CD8-positive, alpha-beta memory T cell (primary cell): ENCODE results near the gene STIM1. TPM values are rescaled to one million over a fixed set of nuclear protein-coding genes. Genes with fewer than 3 reads are reported as not detected.
A peak's percentile ranks its signal among the peaks of the same experiment; 100 is the strongest.

Experiments
- CTCF ChIA-PET: fragments of 350-600 bp; sonication (Branson Sonifier 250); formaldehyde crosslinking; loops from one replicate; lab custom pipeline; 2021; ENCODE audit warnings: antibody characterized with exemption; lab: Charles Lee
- POLR2A ChIA-PET: fragments of 350-600 bp; sonication (Branson Sonifier 250); formaldehyde crosslinking; loops from one replicate; lab custom pipeline; 2021; ENCODE audit warnings: antibody characterized with exemption; lab: Charles Lee
- DNase-seq, 5 donors: peaks; one replicate each; pipeline versions ENCODE4 v3.0.0 to v3.0.0-alpha.2; 2020 to 2022; ENCODE audit warnings: mixed read lengths in 1 of 5
- H3K27ac ChIP-seq: one replicate; pipeline ENCODE4 v1.7.0; 2013; ENCODE audit warnings: low read depth, mild to moderate bottlenecking, low read length, moderate library complexity
- H3K27me3 ChIP-seq: 2 replicates; pipeline ENCODE4 v1.7.0; 2013; ENCODE audit warnings: low read length, mild to moderate bottlenecking; ENCODE audit not compliant: insufficient read depth, poor library complexity, severe bottlenecking
- H3K36me3 ChIP-seq: 2 replicates; pipeline ENCODE4 v1.7.0; 2013; ENCODE audit warnings: mild to moderate bottlenecking, low read length, moderate library complexity; ENCODE audit not compliant: insufficient read depth
- H3K4me1 ChIP-seq: 2 replicates; pipeline ENCODE4 v1.7.0; 2013; ENCODE audit warnings: mild to moderate bottlenecking, low read length, moderate library complexity; ENCODE audit not compliant: insufficient read depth
- H3K4me3 ChIP-seq: 2 replicates; pipeline ENCODE4 v1.7.0; 2013; ENCODE audit warnings: mild to moderate bottlenecking, low read length
- H3K9me3 ChIP-seq: 2 replicates; pipeline ENCODE4 v1.7.0; 2013; ENCODE audit warnings: mild to moderate bottlenecking, low read length
- H3K27ac Mint-ChIP-seq, 8 donors: one replicate each; pipeline ENCODE4 v1.8.0; 2020 to 2021; ENCODE audit warnings: mixed read lengths in 8 of 8, mild to moderate bottlenecking in 6 of 8, inconsistent platforms in 3 of 8, moderate library complexity in 3 of 8
- H3K27me3 Mint-ChIP-seq, 2 donors: one replicate each; pipeline ENCODE4 v1.8.0; 2020 to 2021; ENCODE audit warnings: mixed read lengths in 2 of 2, mild to moderate bottlenecking in 1 of 2, moderate library complexity in 1 of 2
- H3K36me3 Mint-ChIP-seq, 3 donors: one replicate each; pipeline ENCODE4 v1.8.0; 2020 to 2021; ENCODE audit warnings: mixed read lengths in 3 of 3, inconsistent platforms in 1 of 3, mild to moderate bottlenecking in 1 of 3
- H3K4me1 Mint-ChIP-seq, 3 donors: one replicate each; pipeline ENCODE4 v1.8.0; 2020 to 2021; ENCODE audit warnings: mixed read lengths in 3 of 3, inconsistent platforms in 1 of 3, mild to moderate bottlenecking in 1 of 3
- H3K4me3 Mint-ChIP-seq, 7 donors: one replicate each; pipeline ENCODE4 v1.8.0; 2020 to 2021; ENCODE audit warnings: mixed read lengths in 7 of 7, mild to moderate bottlenecking in 6 of 7, moderate library complexity in 4 of 7, inconsistent platforms in 2 of 7
- H3K9me3 Mint-ChIP-seq, 5 donors: one replicate each; pipeline ENCODE4 v1.8.0; 2020 to 2022; ENCODE audit warnings: mixed read lengths in 5 of 5, mild to moderate bottlenecking in 3 of 5, moderate library complexity in 2 of 5, inconsistent platforms in 1 of 5
- polyA plus RNA-seq: library from polyadenylated mRNA; unstranded; fragments of 300-500 nt; fragmentation: Illumina TruSeq; gene quantifications from one replicate; pipeline ENCODE4 v1.2.3, GENCODE V29; 2021
- total RNA-seq, 2 experiments: library from RNA; stranded (reverse); gene quantifications; one replicate each; pipeline ENCODE4 v1.2.3, GENCODE V29; 2021

Gene STIM1
- total and polyA plus RNA-seq, 3 experiments from 2014 or later: 43.8 to 46.0 (median 45.6) TPM

GRCh38 chr11:4103269-4103668, 247.8 kb downstream of the STIM1 start:
- DNase-seq: no peak
- H3K27me3 ChIP-seq: no peaks in the 10 kb centered on the region
- peak overlapping the region in 2 of 8 donors; percentile 0 to 35 for H3K27ac Mint-ChIP-seq
- H3K36me3 ChIP-seq: peaks cover 9% of the 10 kb centered on the region
- H3K4me1 ChIP-seq: peaks cover 9% of the 10 kb centered on the region
- no peak overlapping the region for H3K4me3 Mint-ChIP-seq
- H3K36me3 Mint-ChIP-seq: peaks cover 0 to 60% (median 22%) of the 10 kb centered on the region in 3 donors
- no peak overlapping the region for H3K27ac ChIP-seq
- peaks cover 24 to 52% (median 42%) of the 10 kb centered on the region in 3 donors for H3K4me1 Mint-ChIP-seq
- ChIA-PET CTCF (no interaction called here), POLR2A (no interaction called here)
- no peaks in the 10 kb centered on the region for H3K9me3 Mint-ChIP-seq
- H3K9me3 ChIP-seq: no peaks in the 10 kb centered on the region
- H3K4me3 ChIP-seq: no peak overlapping the region
- H3K27me3 Mint-ChIP-seq: peaks cover 0 to 2% of the 10 kb centered on the region in 2 donors

- Histone ChIP-seq H3K36me3 (peaks cover 14% of the 10 kb centered on the region), H3K27me3 (no peaks in the 10 kb centered on the region), H3K4me3 (no peak overlapping the region), H3K9me3 (no peaks in the 10 kb centered on the region), H3K4me1 (no peaks in the 10 kb centered on the region), H3K27ac (no peak overlapping the region)
- H3K27ac Mint-ChIP-seq: no peak overlapping the region
- POLR2A ChIA-PET: interaction anchor here (0.8 kb wide), 1 partner anchor 14 kb away, joined by 3 read pairs; no protein-coding TSS in a partner anchor
- no peak overlapping the region for H3K4me3 Mint-ChIP-seq
- H3K9me3 Mint-ChIP-seq: no peaks in the 10 kb centered on the region
- DNase-seq: no peak
- peaks cover 0 to 67% (median 18%) of the 10 kb centered on the region in 3 donors for H3K36me3 Mint-ChIP-seq
- H3K4me1 Mint-ChIP-seq: peaks cover 6 to 29% (median 16%) of the 10 kb centered on the region in 3 donors
- CTCF ChIA-PET: no interaction called here
- H3K27me3 Mint-ChIP-seq: peaks cover 0 to 1% of the 10 kb centered on the region in 2 donors
Observed at GRCh38 chr11:4105916-4106315, 250.5 kb downstream of the STIM1 start.

GRCh38 chr11:4111834-4112233, 256.4 kb downstream of the STIM1 start:
- Mint-ChIP-seq H3K27ac (no peak overlapping the region), H3K36me3 (peaks cover 0 to 72% (median 16%) of the 10 kb centered on the region in 3 donors), H3K9me3 (no peaks in the 10 kb centered on the region), H3K27me3 (no peaks in the 10 kb centered on the region), H3K4me1 (peaks cover 0 to 5% (median 0%) of the 10 kb centered on the region in 3 donors), H3K4me3 (no peak overlapping the region)
- Histone ChIP-seq H3K27me3 (no peaks in the 10 kb centered on the region), H3K4me3 (no peak overlapping the region), H3K36me3 (peaks cover 29% of the 10 kb centered on the region), H3K4me1 (no peaks in the 10 kb centered on the region), H3K27ac (no peak overlapping the region), H3K9me3 (no peaks in the 10 kb centered on the region)
- CTCF ChIA-PET: no interaction called here
- POLR2A ChIA-PET: no interaction called here
- DNase-seq: no peak

GRCh38 chr11:4115128-4115527, 259.7 kb downstream of the STIM1 start:
- POLR2A ChIA-PET: interaction anchor here (0.7 kb wide), 1 partner anchor 50 kb away, joined by 3 read pairs; no protein-coding TSS in a partner anchor
- Mint-ChIP-seq H3K4me1 (peaks cover 0 to 12% (median 5%) of the 10 kb centered on the region in 3 donors), H3K27ac (no peak overlapping the region), H3K36me3 (peaks cover 2 to 77% (median 22%) of the 10 kb centered on the region in 3 donors), H3K9me3 (no peaks in the 10 kb centered on the region), H3K4me3 (no peak overlapping the region), H3K27me3 (no peaks in the 10 kb centered on the region)
- Histone ChIP-seq H3K9me3 (no peaks in the 10 kb centered on the region), H3K36me3 (peaks cover 28% of the 10 kb centered on the region), H3K27me3 (no peaks in the 10 kb centered on the region), H3K4me3 (no peak overlapping the region), H3K4me1 (no peaks in the 10 kb centered on the region), H3K27ac (no peak overlapping the region)
- CTCF ChIA-PET: no interaction called here
- no peak for DNase-seq

GRCh38 chr11:4118107-4118506, 262.6 kb downstream of the STIM1 start:
- ChIA-PET POLR2A (no interaction called here), CTCF (no interaction called here)
- no peak for DNase-seq
- Mint-ChIP-seq H3K27ac (peak overlapping the region in 4 of 8 donors; percentile 4 to 62 (median 24)), H3K27me3 (no peaks in the 10 kb centered on the region), H3K36me3 (peaks cover 16 to 80% (median 36%) of the 10 kb centered on the region in 3 donors), H3K4me3 (no peak overlapping the region), H3K9me3 (no peaks in the 10 kb centered on the region), H3K4me1 (peaks cover 0 to 12% (median 5%) of the 10 kb centered on the region in 3 donors)
- no peaks in the 10 kb centered on the region for H3K9me3 ChIP-seq
- H3K36me3 ChIP-seq: peaks cover 25% of the 10 kb centered on the region
- H3K27ac ChIP-seq: no peak overlapping the region
- H3K4me1 ChIP-seq: no peaks in the 10 kb centered on the region
- no peak overlapping the region for H3K4me3 ChIP-seq
- H3K27me3 ChIP-seq: no peaks in the 10 kb centered on the region

- no peaks in the 10 kb centered on the region for H3K4me1 ChIP-seq
- Mint-ChIP-seq H3K27me3 (no peaks in the 10 kb centered on the region), H3K9me3 (no peaks in the 10 kb centered on the region), H3K36me3 (peaks cover 28 to 90% (median 53%) of the 10 kb centered on the region in 3 donors), H3K27ac (peak overlapping the region in 1 of 8 donors; percentile 57), H3K4me3 (peak overlapping the region in 1 of 7 donors; percentile 41), H3K4me1 (peaks cover 0 to 9% (median 0%) of the 10 kb centered on the region in 3 donors)
- H3K36me3 ChIP-seq: peaks cover 42% of the 10 kb centered on the region
- CTCF ChIA-PET: no interaction called here
- POLR2A ChIA-PET: no interaction called here
- H3K27me3 ChIP-seq: no peaks in the 10 kb centered on the region
- no peak overlapping the region for H3K27ac ChIP-seq
- H3K9me3 ChIP-seq: no peaks in the 10 kb centered on the region
- DNase-seq: no peak
- H3K4me3 ChIP-seq: no peak overlapping the region
Observed at GRCh38 chr11:4123218-4123617, 267.8 kb downstream of the STIM1 start.

GRCh38 chr11:4125141-4125540, 269.7 kb downstream of the STIM1 start:
- Mint-ChIP-seq H3K27ac (peak overlapping the region in 2 of 8 donors; percentile 16 to 17), H3K36me3 (peaks cover 28 to 81% (median 45%) of the 10 kb centered on the region in 3 donors), H3K4me3 (no peak overlapping the region), H3K27me3 (no peaks in the 10 kb centered on the region), H3K9me3 (no peaks in the 10 kb centered on the region), H3K4me1 (peaks cover 0 to 6% (median 0%) of the 10 kb centered on the region in 3 donors)
- POLR2A ChIA-PET: no interaction called here
- no peak for DNase-seq
- CTCF ChIA-PET: no interaction called here
- no peak overlapping the region for H3K4me3 ChIP-seq
- H3K4me1 ChIP-seq: no peaks in the 10 kb centered on the region
- no peaks in the 10 kb centered on the region for H3K9me3 ChIP-seq
- no peaks in the 10 kb centered on the region for H3K27me3 ChIP-seq
- peaks cover 33% of the 10 kb centered on the region for H3K36me3 ChIP-seq
- no peak overlapping the region for H3K27ac ChIP-seq

GRCh38 chr11:4127357-4127756, 271.9 kb downstream of the STIM1 start:
- Mint-ChIP-seq H3K27ac (no peak overlapping the region), H3K9me3 (no peaks in the 10 kb centered on the region), H3K4me3 (no peak overlapping the region), H3K4me1 (peaks cover 0 to 6% (median 0%) of the 10 kb centered on the region in 3 donors), H3K36me3 (peaks cover 17 to 79% (median 36%) of the 10 kb centered on the region in 3 donors), H3K27me3 (no peaks in the 10 kb centered on the region)
- Histone ChIP-seq H3K27me3 (no peaks in the 10 kb centered on the region), H3K9me3 (no peaks in the 10 kb centered on the region), H3K27ac (no peak overlapping the region), H3K4me1 (no peaks in the 10 kb centered on the region), H3K36me3 (peaks cover 30% of the 10 kb centered on the region), H3K4me3 (no peak overlapping the region)
- CTCF ChIA-PET: no interaction called here
- POLR2A ChIA-PET: no interaction called here
- DNase-seq: no peak
